ENCODE measurements around the gene ROBO2.

- no peak for TF ChIP-seq CTCF (IDR thresholded peaks at IDR 0.05; ENCODE audit: poor library complexity, severe bottlenecking)
- no peak for TF ChIP-seq EZH2 (IDR thresholded peaks at IDR 0.05; ENCODE audit: borderline replicate concordance, insufficient read depth, low read length, poor library complexity, severe bottlenecking)
- no peak for TF ChIP-seq TAF1 (IDR thresholded peaks at IDR 0.05; ENCODE audit: low read depth)
- TF ChIP-seq SMC3 (conservative IDR thresholded peaks at IDR 0.05; ENCODE audit: poor library complexity), result no peak
- TF ChIP-seq MXI1 (conservative IDR thresholded peaks at IDR 0.05; ENCODE audit: poor library complexity, severe bottlenecking), result no peak
- TF ChIP-seq EP300 (conservative IDR thresholded peaks at IDR 0.05; ENCODE audit: poor library complexity, severe bottlenecking), result no peak
- no peak for TF ChIP-seq POLR2AphosphoS5 (IDR thresholded peaks at IDR 0.05)
- no peak for TF ChIP-seq RAD21 (conservative IDR thresholded peaks at IDR 0.05)
Measured at GRCh38 chr3:77407441-77407840, 367.5 kb downstream of the ROBO2 start.
